ENCODE measurements around the gene DCLK1. TPM values are rescaled to one million over a fixed set of nuclear protein-coding genes. Genes with fewer than 3 reads are reported as not detected.

Gene DCLK1
- total RNA-seq, 2 donors from 2014 or later, result 3.8 to 3.9 TPM

GRCh38 chr13:35954207-35954560 lies 177.0 kb downstream of the DCLK1 start:
- Histone ChIP-seq H3K27me3 (replicated peaks; ENCODE audit: insufficient read depth) (no peaks in the 10 kb centered on the region), H3K4me3 (no peak overlapping the region), H3K4me1 (replicated peaks) (no peaks in the 10 kb centered on the region), H3K36me3 (no peaks in the 10 kb centered on the region), H3K27ac (no peak overlapping the region), H3K9me3 (no peaks in the 10 kb centered on the region)
- TF ChIP-seq POLR2AphosphoS5 (IDR thresholded peaks at IDR 0.05), result no peak
- TF ChIP-seq CTCF (IDR thresholded peaks at IDR 0.05), result no peak
- no peak for TF ChIP-seq POLR2A (IDR thresholded peaks at IDR 0.05)
- 20% methylated on average over 3 of the region's 3 CpGs for WGBS
- DNase-seq (ENCODE audit: low spot score), result no peak
- intact Hi-C loops (cut with DNase I), result loop anchor here (5.0 to 10.0 kb wide), 3 partner anchors 97 to 319 kb away; no protein-coding TSS in a partner anchor

DNA sequence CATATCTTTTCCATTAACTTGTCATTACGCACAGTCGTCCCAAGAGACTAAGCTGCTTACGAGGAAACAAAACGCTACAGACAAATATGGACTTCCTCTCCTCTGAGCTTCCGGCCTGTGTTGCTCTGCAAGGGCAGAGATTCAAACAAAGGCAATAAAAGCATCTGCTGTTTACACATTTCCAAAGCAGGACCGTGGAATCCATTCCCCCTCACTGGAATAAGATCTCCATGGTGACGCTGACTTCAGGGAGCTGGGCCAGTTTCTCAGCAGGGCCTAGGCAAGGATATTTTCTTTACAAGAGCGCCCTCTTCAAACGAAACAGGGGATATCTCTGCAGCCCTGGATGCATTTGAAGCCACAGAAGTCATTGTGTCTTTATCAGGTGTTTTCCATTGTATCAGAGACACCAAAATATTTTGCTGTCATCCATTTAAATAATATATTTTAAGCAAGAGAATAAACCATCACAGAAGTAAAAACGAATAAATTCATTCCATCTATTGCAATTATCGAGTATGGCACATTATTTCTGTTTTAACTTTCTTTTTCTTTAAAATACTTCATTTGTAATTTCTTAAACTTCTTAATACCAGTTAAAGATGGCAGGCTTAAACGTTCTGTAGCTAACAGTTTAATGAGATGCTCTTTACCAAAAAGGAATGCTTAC lies 177.5 kb downstream of the DCLK1 start:
- no peaks in the 10 kb centered on the region for H3K36me3 ChIP-seq
- H3K4me3 ChIP-seq, result no peak overlapping the region
- intact Hi-C loops (cut with DNase I), result loop anchor here (5.0 to 10.0 kb wide), 3 partner anchors 96 to 319 kb away; no protein-coding TSS in a partner anchor
- H3K27me3 ChIP-seq (replicated peaks; ENCODE audit: insufficient read depth), result no peaks in the 10 kb centered on the region
- WGBS, result 8% methylated on average over 12 of the region's 12 CpGs
- H3K9me3 ChIP-seq, result no peaks in the 10 kb centered on the region
- peak; percentile 70 for DNase-seq (ENCODE audit: low spot score)
- H3K27ac ChIP-seq, result no peak overlapping the region
- TF ChIP-seq POLR2A (IDR thresholded peaks at IDR 0.05) (no peak), CTCF (IDR thresholded peaks at IDR 0.05) (peak in 3 of 4 experiments; percentile 38 to 62 (median 48)), POLR2AphosphoS5 (IDR thresholded peaks at IDR 0.05) (peak; percentile 88)
- no peaks in the 10 kb centered on the region for H3K4me1 ChIP-seq (replicated peaks)

- no peak for DNase-seq (ENCODE audit: low spot score)
- no peak overlapping the region for H3K4me3 ChIP-seq
- H3K27ac ChIP-seq, result no peak overlapping the region
- H3K9me3 ChIP-seq, result no peaks in the 10 kb centered on the region
- no peaks in the 10 kb centered on the region for H3K4me1 ChIP-seq (replicated peaks)
- H3K36me3 ChIP-seq, result no peaks in the 10 kb centered on the region
- TF ChIP-seq CTCF (IDR thresholded peaks at IDR 0.05) (no peak), POLR2A (IDR thresholded peaks at IDR 0.05) (no peak)
- 26% methylated on average over 4 of the region's 4 CpGs for WGBS
- intact Hi-C loops (cut with DNase I), result no loop called here
- no peaks in the 10 kb centered on the region for H3K27me3 ChIP-seq (replicated peaks; ENCODE audit: insufficient read depth)
Measured at GRCh38 chr13:35947315-35947714, 183.9 kb downstream of the DCLK1 start.

DNA sequence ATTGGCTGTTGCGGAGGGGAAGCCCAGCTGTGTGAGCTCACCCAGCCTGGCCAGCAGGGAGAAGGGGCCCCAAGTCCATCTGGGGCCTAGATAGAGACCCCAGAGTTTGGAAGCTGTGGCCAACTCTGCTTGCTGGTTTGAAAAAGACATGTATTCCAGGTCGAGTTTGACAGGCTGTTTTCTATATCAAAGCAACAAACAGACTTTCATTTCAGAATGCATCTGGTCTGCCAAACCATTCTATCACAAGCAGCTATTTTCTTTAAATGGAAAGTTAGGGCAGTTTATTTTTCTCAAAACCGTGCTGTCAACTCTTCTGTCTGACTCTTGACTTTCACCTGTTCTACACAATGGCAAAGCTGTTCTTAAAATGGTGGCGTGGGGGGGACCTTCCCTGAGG lies 185.8 kb downstream of the DCLK1 start:
- Histone ChIP-seq H3K36me3 (no peaks in the 10 kb centered on the region), H3K27ac (no peak overlapping the region), H3K9me3 (no peaks in the 10 kb centered on the region), H3K4me3 (no peak overlapping the region), H3K27me3 (replicated peaks; ENCODE audit: insufficient read depth) (no peaks in the 10 kb centered on the region), H3K4me1 (replicated peaks) (no peaks in the 10 kb centered on the region)
- intact Hi-C loops (cut with DNase I), result no loop called here
- 95% methylated on average over 4 of the region's 4 CpGs for WGBS
- TF ChIP-seq CTCF (IDR thresholded peaks at IDR 0.05) (no peak), POLR2A (IDR thresholded peaks at IDR 0.05) (no peak), POLR2AphosphoS5 (IDR thresholded peaks at IDR 0.05) (no peak)
- DNase-seq (ENCODE audit: low spot score), result no peak

DNA sequence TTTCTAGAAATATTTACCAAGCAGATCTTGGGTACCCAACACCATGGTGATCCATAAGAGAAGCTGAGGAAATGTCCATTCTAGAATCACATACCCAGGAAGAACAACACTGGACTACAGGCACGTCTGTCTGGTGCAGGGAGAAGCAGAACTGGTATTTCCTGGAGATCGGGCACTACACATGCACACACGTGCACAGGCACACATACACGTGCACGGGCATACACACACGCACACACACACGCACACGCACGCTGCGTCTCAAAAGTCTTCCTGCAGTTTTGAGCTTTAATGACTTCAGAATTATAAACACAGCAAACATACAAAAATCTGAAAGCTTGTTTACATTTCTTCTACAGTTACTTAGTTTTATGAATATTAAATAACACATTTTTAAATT lies 189.8 kb downstream of the DCLK1 start:
- H3K4me1 ChIP-seq (replicated peaks), result no peaks in the 10 kb centered on the region
- H3K4me3 ChIP-seq, result no peak overlapping the region
- H3K27me3 ChIP-seq (replicated peaks; ENCODE audit: insufficient read depth), result no peaks in the 10 kb centered on the region
- WGBS, result 78% methylated on average over 10 of the region's 10 CpGs
- no peak overlapping the region for H3K27ac ChIP-seq
- no peak for TF ChIP-seq POLR2AphosphoS5 (IDR thresholded peaks at IDR 0.05)
- TF ChIP-seq POLR2A (IDR thresholded peaks at IDR 0.05), result no peak
- no peak for TF ChIP-seq CTCF (IDR thresholded peaks at IDR 0.05)
- no peak for DNase-seq (ENCODE audit: low spot score)
- intact Hi-C loops (cut with DNase I), result no loop called here
- H3K36me3 ChIP-seq, result no peaks in the 10 kb centered on the region
- no peaks in the 10 kb centered on the region for H3K9me3 ChIP-seq

All from prostate gland (tissue), 2 donors.